HepG2 (cell line): Measurements from ENCODE around the gene ZNF181. TPM values are rescaled to one million over a fixed set of nuclear protein-coding genes. Genes with fewer than 3 reads are reported as not detected.

Source experiments
- ATF1 ChIP-seq: IDR thresholded peaks from 2 replicates; pipeline ENCODE4 v1.6.1; 2016; ENCODE audit warnings: mild to moderate bottlenecking, control low read depth
- ATRX ChIP-seq: sonication (generic); formaldehyde crosslinking; IDR thresholded peaks from 2 replicates; pipeline ENCODE4 v1.4.0; 2020; ENCODE audit warnings: missing genetic modification reagents, borderline replicate concordance
- DNMT3B ChIP-seq: conservative IDR thresholded peaks from 2 replicates; pipeline ENCODE4 v1.6.1; 2016; ENCODE audit warnings: missing biosample characterization, control low read depth
- FOXP1 ChIP-seq, 2 experiments: fragments of 450-650 bp in 1 of 2; IDR thresholded peaks; 2 replicates each; pipeline ENCODE4 v1.6.1; 2017 to 2018; ENCODE audit warnings: antibody characterized with exemption in 1 of 2
- HOXA9 ChIP-seq: sonication (generic); formaldehyde crosslinking; IDR thresholded peaks from 2 replicates; pipeline ENCODE4 v1.8.1; 2022; ENCODE audit warnings: missing genetic modification reagents, mild to moderate bottlenecking, moderate library complexity, borderline replicate concordance
- KDM3A ChIP-seq: IDR thresholded peaks from 2 replicates; pipeline ENCODE4 v1.6.1; 2018; ENCODE audit warnings: low read depth, missing compliant biosample characterization
- KDM5A ChIP-seq: fragments of 200-600 bp; sonication (generic); IDR thresholded peaks from 2 replicates; pipeline ENCODE4 v1.7.0; 2018; ENCODE audit warnings: antibody characterized with exemption, mild to moderate bottlenecking, low read length, borderline replicate concordance
- MED8 ChIP-seq: sonication (generic); formaldehyde crosslinking; IDR thresholded peaks from 2 replicates; pipeline ENCODE4 v1.8.1; 2023; ENCODE audit warnings: mild to moderate bottlenecking, missing genetic modification reagents; ENCODE audit not compliant: insufficient replicate concordance
- MYC ChIP-seq: sonication (generic); formaldehyde crosslinking; IDR thresholded peaks from 2 replicates; pipeline ENCODE4 v1.9.0; 2021; ENCODE audit warnings: missing genetic modification reagents, borderline replicate concordance
- NR2F2 ChIP-seq: IDR thresholded peaks from 2 replicates; pipeline ENCODE4 v1.6.1; 2012; ENCODE audit warnings: low read depth, inconsistent platforms, borderline replicate concordance
- SAFB2 ChIP-seq: sonication (generic); formaldehyde crosslinking; IDR thresholded peaks from 2 replicates; pipeline ENCODE4 v1.5.1; 2020; ENCODE audit warnings: missing genetic modification reagents, low read depth, mild to moderate bottlenecking, borderline replicate concordance
- ZFAT ChIP-seq: sonication (generic); formaldehyde crosslinking; conservative IDR thresholded peaks from 2 replicates; pipeline ENCODE4 v1.8.1; 2023; ENCODE audit warnings: missing genetic modification reagents, inconsistent platforms
- ZFP36L2 ChIP-seq: sonication (generic); formaldehyde crosslinking; IDR thresholded peaks from 2 replicates; pipeline ENCODE4 v1.4.0; 2020; ENCODE audit warnings: missing genetic modification reagents
- ZNF496 ChIP-seq: sonication (generic); formaldehyde crosslinking; IDR thresholded peaks from 2 replicates; pipeline ENCODE4 v1.8.1; 2023; ENCODE audit warnings: mild to moderate bottlenecking, moderate library complexity, missing genetic modification reagents; ENCODE audit not compliant: insufficient replicate concordance
- ZNF644 ChIP-seq: IDR thresholded peaks from 2 replicates; pipeline ENCODE4 v1.6.1; 2016; ENCODE audit warnings: low read depth
- ZNF660 ChIP-seq: sonication (generic); formaldehyde crosslinking; IDR thresholded peaks from 2 replicates; pipeline ENCODE4 v1.5.1; 2020; ENCODE audit warnings: mild to moderate bottlenecking, low read depth, missing genetic modification reagents, borderline replicate concordance
- ZNF761 ChIP-seq: sonication (generic); formaldehyde crosslinking; conservative IDR thresholded peaks from 2 replicates; pipeline ENCODE4 v1.4.0; 2020; ENCODE audit warnings: mild to moderate bottlenecking, missing genetic modification reagents
- ZNF792 ChIP-seq: IDR thresholded peaks from 2 replicates; pipeline ENCODE4 v1.6.1; 2016
- polyA plus RNA-seq, 8 experiments: library from polyadenylated mRNA; depleted of rRNA in 3 of 8; stranded (reverse) in 7 of 8; unstranded in 1 of 8; fragments of >200 nt; fragmentation: Illumina TruSeq in 4 of 8; extraction: Trizol in 4 of 8; gene quantifications; 2 replicates each; pipeline versions ENCODE4 v1.2.1 to v1.2.3, GENCODE V29; 2011 to 2016; ENCODE audit warnings: low read depth in 4 of 8, missing spikeins in 1 of 8, mixed read lengths in 1 of 8; ENCODE audit not compliant: insufficient read depth in 1 of 8
- total RNA-seq, 5 experiments: library from RNA; depleted of rRNA; stranded (reverse); fragments of >200 nt; fragmentation: Illumina TruSeq; extraction: Trizol; gene quantifications; 2 replicates each; pipeline ENCODE4 v1.2.3, GENCODE V29; 2016; ENCODE audit warnings: low read depth in 1 of 5
- TF ChIP-seq, protein P1 (sequence below): sonication (generic); formaldehyde crosslinking; IDR thresholded peaks from 2 replicates; pipeline ENCODE4 v1.8.0; 2023; ENCODE audit warnings: mild to moderate bottlenecking, missing genetic modification reagents
- TF ChIP-seq, protein P2 (sequence below): sonication (generic); formaldehyde crosslinking; IDR thresholded peaks from 2 replicates; pipeline ENCODE4 v1.4.0; 2020; ENCODE audit warnings: missing genetic modification reagents
- TF ChIP-seq, protein P3 (sequence below): fragments of 450-650 bp; IDR thresholded peaks from 2 replicates; pipeline ENCODE4 v1.6.1; 2017; ENCODE audit warnings: mild to moderate bottlenecking
- TF ChIP-seq, protein P4 (sequence below): sonication (generic); formaldehyde crosslinking; IDR thresholded peaks from 2 replicates; pipeline ENCODE4 v1.4.0; 2020; ENCODE audit warnings: mild to moderate bottlenecking, missing genetic modification reagents
- TF ChIP-seq, protein P5 (sequence below): sonication (generic); formaldehyde crosslinking; IDR thresholded peaks from 2 replicates; pipeline ENCODE4 v1.5.0; 2020; ENCODE audit warnings: missing genetic modification reagents, mild to moderate bottlenecking, borderline replicate concordance

ZNF181 gene
- total and polyA plus RNA-seq, 2 of the 13 experiments (the other 11 are each of a cell fraction or from before 2014, with no cell fraction given): 10.6 to 15.5 TPM

DNA sequence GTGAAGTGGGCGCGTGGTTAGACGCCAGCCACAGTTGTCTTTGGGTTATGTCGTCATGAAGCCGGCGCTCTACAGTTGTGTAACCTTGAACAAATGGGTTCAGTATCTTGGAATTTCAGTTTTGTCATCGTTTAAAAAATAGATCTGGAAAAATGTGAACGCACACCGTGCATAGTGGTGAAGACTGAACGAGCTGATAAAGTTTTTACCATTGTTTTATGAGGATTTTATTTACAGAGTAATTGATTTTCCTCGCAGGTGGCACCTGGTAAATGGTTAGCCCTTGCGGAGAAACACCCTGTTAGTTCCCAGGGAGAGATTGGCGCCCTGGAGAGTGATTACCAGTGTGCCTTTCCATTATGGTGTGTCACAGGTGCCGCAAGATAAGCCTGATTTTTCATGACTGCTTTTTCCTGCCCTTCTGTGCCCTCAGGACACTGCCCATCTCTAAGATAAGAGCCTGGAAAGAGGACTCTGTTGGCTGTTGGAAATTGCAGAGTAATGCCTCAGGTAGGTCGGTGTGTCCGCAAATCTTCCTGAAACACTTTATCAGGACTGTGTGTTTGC is 577 bp downstream of the ZNF181 start (continued):
- TF ChIP-seq, protein P1, sequence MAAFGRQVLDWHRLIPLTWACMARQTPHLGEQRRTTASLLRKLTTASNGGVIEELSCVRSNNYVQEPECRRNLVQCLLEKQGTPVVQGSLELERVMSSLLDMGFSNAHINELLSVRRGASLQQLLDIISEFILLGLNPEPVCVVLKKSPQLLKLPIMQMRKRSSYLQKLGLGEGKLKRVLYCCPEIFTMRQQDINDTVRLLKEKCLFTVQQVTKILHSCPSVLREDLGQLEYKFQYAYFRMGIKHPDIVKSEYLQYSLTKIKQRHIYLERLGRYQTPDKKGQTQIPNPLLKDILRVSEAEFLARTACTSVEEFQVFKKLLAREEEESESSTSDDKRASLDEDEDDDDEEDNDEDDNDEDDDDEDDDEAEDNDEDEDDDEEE (CRISPR knock-in tag): no peak
- TF ChIP-seq, protein P2, sequence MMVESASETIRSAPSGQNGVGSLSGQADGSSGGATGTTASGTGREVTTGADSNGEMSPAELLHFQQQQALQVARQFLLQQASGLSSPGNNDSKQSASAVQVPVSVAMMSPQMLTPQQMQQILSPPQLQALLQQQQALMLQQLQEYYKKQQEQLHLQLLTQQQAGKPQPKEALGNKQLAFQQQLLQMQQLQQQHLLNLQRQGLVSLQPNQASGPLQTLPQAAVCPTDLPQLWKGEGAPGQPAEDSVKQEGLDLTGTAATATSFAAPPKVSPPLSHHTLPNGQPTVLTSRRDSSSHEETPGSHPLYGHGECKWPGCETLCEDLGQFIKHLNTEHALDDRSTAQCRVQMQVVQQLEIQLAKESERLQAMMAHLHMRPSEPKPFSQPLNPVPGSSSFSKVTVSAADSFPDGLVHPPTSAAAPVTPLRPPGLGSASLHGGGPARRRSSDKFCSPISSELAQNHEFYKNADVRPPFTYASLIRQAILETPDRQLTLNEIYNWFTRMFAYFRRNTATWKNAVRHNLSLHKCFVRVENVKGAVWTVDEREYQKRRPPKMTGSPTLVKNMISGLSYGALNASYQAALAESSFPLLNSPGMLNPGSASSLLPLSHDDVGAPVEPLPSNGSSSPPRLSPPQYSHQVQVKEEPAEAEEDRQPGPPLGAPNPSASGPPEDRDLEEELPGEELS (CRISPR knock-in tag): no peak
- TF ChIP-seq, protein P3, sequence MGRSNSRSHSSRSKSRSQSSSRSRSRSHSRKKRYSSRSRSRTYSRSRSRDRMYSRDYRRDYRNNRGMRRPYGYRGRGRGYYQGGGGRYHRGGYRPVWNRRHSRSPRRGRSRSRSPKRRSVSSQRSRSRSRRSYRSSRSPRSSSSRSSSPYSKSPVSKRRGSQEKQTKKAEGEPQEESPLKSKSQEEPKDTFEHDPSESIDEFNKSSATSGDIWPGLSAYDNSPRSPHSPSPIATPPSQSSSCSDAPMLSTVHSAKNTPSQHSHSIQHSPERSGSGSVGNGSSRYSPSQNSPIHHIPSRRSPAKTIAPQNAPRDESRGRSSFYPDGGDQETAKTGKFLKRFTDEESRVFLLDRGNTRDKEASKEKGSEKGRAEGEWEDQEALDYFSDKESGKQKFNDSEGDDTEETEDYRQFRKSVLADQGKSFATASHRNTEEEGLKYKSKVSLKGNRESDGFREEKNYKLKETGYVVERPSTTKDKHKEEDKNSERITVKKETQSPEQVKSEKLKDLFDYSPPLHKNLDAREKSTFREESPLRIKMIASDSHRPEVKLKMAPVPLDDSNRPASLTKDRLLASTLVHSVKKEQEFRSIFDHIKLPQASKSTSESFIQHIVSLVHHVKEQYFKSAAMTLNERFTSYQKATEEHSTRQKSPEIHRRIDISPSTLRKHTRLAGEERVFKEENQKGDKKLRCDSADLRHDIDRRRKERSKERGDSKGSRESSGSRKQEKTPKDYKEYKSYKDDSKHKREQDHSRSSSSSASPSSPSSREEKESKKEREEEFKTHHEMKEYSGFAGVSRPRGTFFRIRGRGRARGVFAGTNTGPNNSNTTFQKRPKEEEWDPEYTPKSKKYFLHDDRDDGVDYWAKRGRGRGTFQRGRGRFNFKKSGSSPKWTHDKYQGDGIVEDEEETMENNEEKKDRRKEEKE: no peak
- no peak for TF ChIP-seq ZNF644 (CRISPR knock-in tag)
- TF ChIP-seq ZFP36L2 (CRISPR knock-in tag): no peak
- no peak for TF ChIP-seq HOXA9 (CRISPR knock-in tag)
- TF ChIP-seq FOXP1 (IDR thresholded peaks at IDR 0.05): no peak
- no peak for TF ChIP-seq FOXP1 (CRISPR knock-in tag; IDR thresholded peaks at IDR 0.05)
- TF ChIP-seq SAFB2 (CRISPR knock-in tag): no peak
- no peak for TF ChIP-seq MED8
- TF ChIP-seq NR2F2: no peak
- TF ChIP-seq, protein P4, sequence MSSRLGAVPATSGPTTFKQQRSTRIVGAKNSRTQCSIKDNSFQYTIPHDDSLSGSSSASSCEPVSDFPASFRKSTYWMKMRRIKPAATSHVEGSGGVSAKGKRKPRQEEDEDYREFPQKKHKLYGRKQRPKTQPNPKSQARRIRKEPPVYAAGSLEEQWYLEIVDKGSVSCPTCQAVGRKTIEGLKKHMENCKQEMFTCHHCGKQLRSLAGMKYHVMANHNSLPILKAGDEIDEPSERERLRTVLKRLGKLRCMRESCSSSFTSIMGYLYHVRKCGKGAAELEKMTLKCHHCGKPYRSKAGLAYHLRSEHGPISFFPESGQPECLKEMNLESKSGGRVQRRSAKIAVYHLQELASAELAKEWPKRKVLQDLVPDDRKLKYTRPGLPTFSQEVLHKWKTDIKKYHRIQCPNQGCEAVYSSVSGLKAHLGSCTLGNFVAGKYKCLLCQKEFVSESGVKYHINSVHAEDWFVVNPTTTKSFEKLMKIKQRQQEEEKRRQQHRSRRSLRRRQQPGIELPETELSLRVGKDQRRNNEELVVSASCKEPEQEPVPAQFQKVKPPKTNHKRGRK (CRISPR knock-in tag): no peak
- no peak for TF ChIP-seq ZNF761 (CRISPR knock-in tag)
- no peak for TF ChIP-seq ZFAT (CRISPR knock-in tag)
- TF ChIP-seq ZNF792 (CRISPR knock-in tag): no peak
- no peak for TF ChIP-seq ZNF496 (CRISPR knock-in tag)
- TF ChIP-seq DNMT3B: no peak
- TF ChIP-seq KDM5A: peak; percentile 30; the same call in 1 of the 2 replicates
- peak; percentile 90 for TF ChIP-seq ATF1
- TF ChIP-seq MYC (CRISPR knock-in tag): no peak
- no peak for TF ChIP-seq ZNF660
- no peak for TF ChIP-seq KDM3A
- no peak for TF ChIP-seq ATRX (CRISPR knock-in tag)
- TF ChIP-seq, protein P5, sequence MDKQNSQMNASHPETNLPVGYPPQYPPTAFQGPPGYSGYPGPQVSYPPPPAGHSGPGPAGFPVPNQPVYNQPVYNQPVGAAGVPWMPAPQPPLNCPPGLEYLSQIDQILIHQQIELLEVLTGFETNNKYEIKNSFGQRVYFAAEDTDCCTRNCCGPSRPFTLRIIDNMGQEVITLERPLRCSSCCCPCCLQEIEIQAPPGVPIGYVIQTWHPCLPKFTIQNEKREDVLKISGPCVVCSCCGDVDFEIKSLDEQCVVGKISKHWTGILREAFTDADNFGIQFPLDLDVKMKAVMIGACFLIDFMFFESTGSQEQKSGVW (CRISPR knock-in tag): 0 out of 2 replicates have a peak, but pooled peaks have one; percentile 27
